K562 (cell line): Measurements from ENCODE around the gene CD48. TPM values are rescaled to one million over a fixed set of nuclear protein-coding genes. Genes with fewer than 3 reads are reported as not detected.

Experiments
- ATAC-seq: fragments of 200-7000 bp; cut with Tn5 transposase; 3 replicates; pipeline ENCODE4 v1.9.1; 2020; ENCODE audit warnings: moderate library complexity
- BruUV-seq: library from RNA; stranded (reverse); fragments of 400-500 nt; replicated peaks from 2 replicates; lab custom pipeline; 2021; lab: Mats Ljungman, UMichigan
- CTCF ChIA-PET: fragments of 300-600 bp; formaldehyde crosslinking; extraction: SDS; loops from one replicate; lab custom pipeline; 2021; ENCODE audit warnings: low intra/inter-chr PET ratio; lab: Yijun Ruan, JAX
- POLR2A ChIA-PET: fragments of 300-600, 350-650 bp; sonication (Branson Sonifier 250); formaldehyde crosslinking; extraction: SDS; loops from one replicate; lab custom pipeline; 2021; ENCODE audit warnings: antibody characterized with exemption, inconsistent platforms; lab: Yijun Ruan, JAX
- DNase-seq, 4 experiments: peaks; one replicate each; pipeline versions ENCODE4 v3.0.0 to v3.0.0-alpha.2; 2011 to 2018; ENCODE audit warnings: low spot score in 3 of 4, mixed read lengths in 3 of 4; ENCODE audit errors: extremely low read depth in 1 of 4
- FAIRE-seq: peaks from 2 replicates; lab custom pipeline; 2011; peaks lifted over from hg19 to GRCh38; lab: Jason Lieb, UNC
- H2AFZ ChIP-seq: 2 replicates; pipeline ENCODE4 v1.6.0; 2011; ENCODE audit warnings: low read depth, low read length, control low read depth, inconsistent platforms
- H3K27ac ChIP-seq: fragments of 200-600 bp; 3 replicates; pipeline ENCODE4 v1.8.0; 2011; ENCODE audit warnings: low read depth, mild to moderate bottlenecking, control low read depth, inconsistent platforms, low read length, moderate library complexity, mixed read lengths; ENCODE audit errors: extremely low read depth
- H3K27me3 ChIP-seq, 2 experiments: fragments of 300-600 bp in 1 of 2; 2 replicates in 1 of 2; 3 replicates in 1 of 2; pipeline versions ENCODE4 v1.6.0 to v1.8.0; 2011; ENCODE audit warnings: inconsistent platforms in 2 of 2, low read length in 2 of 2, mild to moderate bottlenecking in 1 of 2, mixed read lengths in 1 of 2, moderate library complexity in 1 of 2; ENCODE audit not compliant: control insufficient read depth in 2 of 2, insufficient read depth in 2 of 2
- H3K36me3 ChIP-seq: fragments of 300-600 bp; 3 replicates; pipeline ENCODE4 v1.8.0; 2011; ENCODE audit warnings: mild to moderate bottlenecking, low read length, inconsistent platforms; ENCODE audit not compliant: control insufficient read depth, insufficient read depth
- H3K4me1 ChIP-seq, 2 experiments: fragments of 200-600 bp in 1 of 2; replicated peaks in 1 of 2; 2 replicates in 1 of 2; 3 replicates in 1 of 2; pipeline versions ENCODE4 v1.5.1 to v1.8.0; 2011; ENCODE audit warnings: inconsistent platforms in 2 of 2, low read length in 2 of 2, mild to moderate bottlenecking in 1 of 2, mixed read lengths in 1 of 2, moderate library complexity in 1 of 2; ENCODE audit not compliant: control insufficient read depth in 2 of 2, insufficient read depth in 2 of 2
- H3K4me2 ChIP-seq: 2 replicates; pipeline ENCODE4 v1.6.1; 2011; ENCODE audit warnings: low read length, control low read depth, inconsistent platforms, mixed read lengths; ENCODE audit not compliant: insufficient read depth
- H3K4me3 ChIP-seq: fragments of 200-600 bp; sonication (generic), shearing (Covaris generic); 2 replicates; pipeline ENCODE4 v1.5.1; 2016; ENCODE audit warnings: control low read depth, inconsistent platforms
- H3K79me2 ChIP-seq: fragments of 200-600 bp; 3 replicates; pipeline ENCODE4 v1.8.0; 2011; ENCODE audit warnings: low read length, inconsistent platforms; ENCODE audit not compliant: control insufficient read depth, insufficient read depth
- H3K9ac ChIP-seq, 2 experiments: 2 replicates each; pipeline versions ENCODE4 v1.6.0 to v1.6.1; 2011; ENCODE audit warnings: low read depth in 2 of 2, low read length in 2 of 2, control low read depth in 1 of 2, inconsistent platforms in 1 of 2, mild to moderate bottlenecking in 1 of 2, mixed read lengths in 1 of 2; ENCODE audit not compliant: insufficient read depth in 1 of 2
- H3K9me1 ChIP-seq: one replicate; pipeline ENCODE4 v1.6.0; 2011; ENCODE audit warnings: inconsistent platforms, mild to moderate bottlenecking, low read length, moderate library complexity; ENCODE audit not compliant: control insufficient read depth, insufficient read depth
- H3K9me3 ChIP-seq: replicated peaks from 2 replicates; pipeline ENCODE4 v1.5.1; 2011; ENCODE audit warnings: low read depth, low read length, inconsistent platforms; ENCODE audit not compliant: control insufficient read depth, insufficient read depth
- H4K20me1 ChIP-seq: replicated peaks from 2 replicates; pipeline ENCODE4 v1.6.1; 2011; ENCODE audit warnings: low read length, inconsistent platforms, mixed read lengths; ENCODE audit not compliant: control insufficient read depth, insufficient read depth
- BRD4 ChIP-seq: fragments of 200-600 bp; sonication (generic); IDR thresholded peaks from 2 replicates; pipeline ENCODE4 v1.6.1; 2017; ENCODE audit warnings: inconsistent platforms
- FOXP1 ChIP-seq: sonication (generic); formaldehyde crosslinking; IDR thresholded peaks from 2 replicates; pipeline ENCODE4 v1.8.0; 2022; ENCODE audit warnings: mild to moderate bottlenecking, missing genetic modification reagents
- HMG20A ChIP-seq: fragments of 450-650 bp; formaldehyde crosslinking; conservative IDR thresholded peaks from 2 replicates; pipeline ENCODE4 v1.4.0; 2020; ENCODE audit warnings: mild to moderate bottlenecking, mixed read lengths
- PRPF4 ChIP-seq: fragments of 200-400 bp; formaldehyde crosslinking; IDR thresholded peaks from one replicate; pipeline ENCODE4 v1.6.1; 2017; ENCODE audit warnings: low read length, low read depth, mild to moderate bottlenecking; ENCODE audit not compliant: insufficient read depth, poor library complexity, severe bottlenecking
- PTTG1 ChIP-seq: fragments of 450-650 bp; IDR thresholded peaks from 2 replicates; pipeline ENCODE4 v1.6.1; 2016; ENCODE audit warnings: low read depth, mild to moderate bottlenecking, missing genetic modification characterization, missing compliant biosample characterization
- RBM14 ChIP-seq: fragments of 200-400 bp; formaldehyde crosslinking; IDR thresholded peaks from 2 replicates; pipeline ENCODE4 v1.6.1; 2018; ENCODE audit warnings: low read depth, mild to moderate bottlenecking, low read length, moderate library complexity, borderline replicate concordance; ENCODE audit not compliant: insufficient read depth
- TRIM25 ChIP-seq: fragments of 450-650 bp; IDR thresholded peaks from 2 replicates; pipeline ENCODE4 v1.7.0; 2016; ENCODE audit warnings: borderline replicate concordance
- ZNF12 ChIP-seq: sonication (generic); formaldehyde crosslinking; IDR thresholded peaks from 2 replicates; pipeline ENCODE4 v1.4.0; 2020; ENCODE audit warnings: mild to moderate bottlenecking, missing genetic modification reagents
- ZNF583 ChIP-seq: fragments of 250-450 bp; sonication (Bioruptor Pico); IDR thresholded peaks from 2 replicates; pipeline ENCODE4 v1.4.0; 2020
- WGBS: fragments of 100-300 bp; shearing (Covaris generic); methylation state at CpG from one replicate; pipeline ENCODE4 v1.1.6; 2016; ENCODE audit warnings: low coverage, mixed read lengths; ENCODE audit not compliant: insufficient coverage; ENCODE audit errors: missing lambda C conversion rate; 5-methylcytosine and 5-hydroxymethylcytosine counted together
- in situ Hi-C: fragments of 300-500 bp; cut with MboI; formaldehyde crosslinking; loops from 4 replicates; pipeline ENCODE4 v1.15.0; 2018; ENCODE audit warnings: inconsistent platforms, mixed read lengths
- intact Hi-C: fragments of 100-400 bp; cut with micrococcal nuclease; formaldehyde crosslinking; loops from 2 replicates; pipeline ENCODE4 v1.14.2; 2022
- polyA plus RNA-seq, 8 experiments: library from polyadenylated mRNA; depleted of rRNA in 4 of 8; stranded (reverse) in 5 of 8; unstranded in 3 of 8; fragments of >200 nt; fragmentation: Nextera tagmentation in 2 of 8; fragmentation: Illumina TruSeq in 1 of 8; extraction: Ambion mirVana in 2 of 8; extraction: Trizol in 1 of 8; gene quantifications; 2 replicates each; pipeline versions ENCODE4 v1.2.1 to v1.2.3, GENCODE V29; 2011 to 2014; ENCODE audit warnings: inconsistent platforms in 1 of 8, missing spikeins in 1 of 8
- total RNA-seq, 7 experiments: library from RNA; depleted of rRNA in 6 of 7; stranded (reverse); fragments of >200 nt in 6 of 7; fragmentation: Illumina TruSeq in 2 of 7; extraction: Trizol in 2 of 7; gene quantifications; 2 replicates each; pipeline versions ENCODE4 v1.2.1 to v1.2.3, GENCODE V29; 2011 to 2021; ENCODE audit warnings: low replicate concordance in 1 of 7

Gene CD48
- total and polyA plus RNA-seq, 9 of the 15 experiments (the other 6 are each of a cell fraction or from before 2014, with no cell fraction given): 0.10 to 0.42 (median 0.29) TPM; not detected in 3

- Histone ChIP-seq H3K4me1 (no peaks in the 10 kb centered on the region), H3K36me3 (no peaks in the 10 kb centered on the region), H3K4me2 (no peak overlapping the region), H3K27ac (no peak overlapping the region), H3K79me2 (no peaks in the 10 kb centered on the region), H2AFZ (no peak overlapping the region), H3K27me3 (peaks cover 10 to 16% of the 10 kb centered on the region in 2 experiments; a peak in 2 of 5 replicates), H3K9ac (no peak overlapping the region), H3K4me3 (no peak overlapping the region), H4K20me1 (no peaks in the 10 kb centered on the region), H3K9me3 (no peaks in the 10 kb centered on the region), H3K9me1 (no peaks in the 10 kb centered on the region)
- no TSS peak for BruUV-seq
- TF ChIP-seq ZNF583 (no peak), ZNF12 (CRISPR knock-in tag) (no peak), HMG20A (CRISPR knock-in tag) (no peak), BRD4 (no peak), TRIM25 (no peak), FOXP1 (CRISPR knock-in tag) (no peak), RBM14 (no peak), PTTG1 (tag) (no peak), PRPF4 (no peak)
- WGBS: 2% methylated on average over 5 of the region's 5 CpGs
- FAIRE-seq (no peak), DNase-seq (no peak), ATAC-seq (no peak)
- intact Hi-C loops: no loop called here
- CTCF ChIA-PET: no interaction called here
- POLR2A ChIA-PET: interaction anchor here (0.9 kb wide), 2 partner anchors 9 to 23 kb away, joined by 3 read pairs; no protein-coding TSS in a partner anchor
- in situ Hi-C loops: no loop called here
Observed at GRCh38 chr1:160752924-160753323, 41.3 kb upstream of the CD48 start.
